ENCODE measurements around the gene ARSG. TPM values are rescaled to one million over a fixed set of nuclear protein-coding genes. Genes with fewer than 3 reads are reported as not detected.
"Not testable (repeated sequence)": the region's sequence is repeated elsewhere in the genome, so short reads cannot be mapped to it uniquely, and the experiment has no call there.

Gene ARSG
- total RNA-seq, 1 donor from 2014 or later: 3.2 TPM

- DNase-seq (ENCODE audit: low read depth): no peak
Observed at GRCh38 chr17:68277807-68278206, 13.5 kb upstream of the ARSG start.

GRCh38 chr17:68281965-68282364 is 9.3 kb upstream of the ARSG start:
- not testable (repeated sequence) for DNase-seq (ENCODE audit: low read depth)

GRCh38 chr17:68288375-68288774 is 2.9 kb upstream of the ARSG start:
- no peak for DNase-seq (ENCODE audit: low read depth)

- no peak for DNase-seq (ENCODE audit: low read depth)
Observed at GRCh38 chr17:68288804-68289203, 2.5 kb upstream of the ARSG start.

- no peak for DNase-seq (ENCODE audit: low read depth)
Observed at GRCh38 chr17:68289473-68289872, 1.8 kb upstream of the ARSG start.

GRCh38 chr17:68289936-68290267 is 1.4 kb upstream of the ARSG start:
- no peak for DNase-seq (ENCODE audit: low read depth)

GRCh38 chr17:68290268-68290954 is 884 bp upstream of the ARSG start:
- no peak for DNase-seq (ENCODE audit: low read depth)

GRCh38 chr17:68291836-68292688 is 767 bp downstream of the ARSG start:
- no peak for DNase-seq (ENCODE audit: low read depth)

- DNase-seq (ENCODE audit: low read depth): no peak
Observed at GRCh38 chr17:68292689-68293040, 1.4 kb downstream of the ARSG start.

GRCh38 chr17:68293490-68294195 is 2.3 kb downstream of the ARSG start:
- no peak for DNase-seq (ENCODE audit: low read depth)

- no peak for DNase-seq (ENCODE audit: low read depth)
Observed at GRCh38 chr17:68294196-68294555, 2.9 kb downstream of the ARSG start.

- no peak for DNase-seq (ENCODE audit: low read depth)
Observed at GRCh38 chr17:68294617-68295016, 3.3 kb downstream of the ARSG start.

GRCh38 chr17:68295086-68295485 is 3.8 kb downstream of the ARSG start:
- DNase-seq (ENCODE audit: low read depth): no peak

GRCh38 chr17:68296217-68297191 is 5.2 kb downstream of the ARSG start:
- no peak for DNase-seq (ENCODE audit: low read depth)

GRCh38 chr17:68297195-68297594 is 5.9 kb downstream of the ARSG start:
- no peak for DNase-seq (ENCODE audit: low read depth)

GRCh38 chr17:68298601-68299000 is 7.3 kb downstream of the ARSG start:
- no peak for DNase-seq (ENCODE audit: low read depth)

- no peak for DNase-seq (ENCODE audit: low read depth)
Observed at GRCh38 chr17:68299817-68300216, 8.5 kb downstream of the ARSG start.

GRCh38 chr17:68301438-68301959 is 10.2 kb downstream of the ARSG start:
- DNase-seq (ENCODE audit: low read depth): no peak

- DNase-seq (ENCODE audit: low read depth): no peak
Observed at GRCh38 chr17:68302066-68302564, 10.8 kb downstream of the ARSG start.

- DNase-seq (ENCODE audit: low read depth): no peak
Observed at GRCh38 chr17:68302666-68303065, 11.4 kb downstream of the ARSG start.

- DNase-seq (ENCODE audit: low read depth): peak; percentile 44
Observed at GRCh38 chr17:68304706-68305105, 13.4 kb downstream of the ARSG start.

Data from renal cortical epithelial cell (primary cell).